ENCODE measurements around the gene KIF23. TPM values are rescaled to one million over a fixed set of nuclear protein-coding genes. Genes with fewer than 3 reads are reported as not detected.

Gene KIF23
- total and polyA plus RNA-seq, 2 donors (not counting 1 experiment from before 2014, with no cell fraction given), result 16.5 to 19.4 TPM

- peak within 1 kb of the TSS; percentile 60 for H2AFZ ChIP-seq (ENCODE audit: low read length)
- H3K4me1 ChIP-seq (ENCODE audit: control insufficient read depth, extremely low read depth, insufficient read depth, low read length), result peaks cover 9% of the 10 kb centered on the region
- H3K36me3 ChIP-seq (ENCODE audit: control insufficient read depth, insufficient read depth, low read length), result peaks cover 4% of the 10 kb centered on the region
- peak; percentile 90 to 96 for DNase-seq (ENCODE audit: low read depth in 2 of 2)
- no peaks in the 10 kb centered on the region for H3K27me3 ChIP-seq (ENCODE audit: control insufficient read depth, insufficient read depth, low read length)
- peak within 1 kb of the TSS; percentile 53 for H3K4me2 ChIP-seq (ENCODE audit: extremely low read depth, insufficient read depth, low read length)
- H4K20me1 ChIP-seq (ENCODE audit: control insufficient read depth, extremely low read depth, insufficient read depth, low read length), result peaks cover 6% of the 10 kb centered on the region
- TF ChIP-seq CTCF (conservative IDR thresholded peaks at IDR 0.05 in 1 of 2, IDR thresholded peaks at IDR 0.05 in 1 of 2; ENCODE audit: low read depth in 1 of 2, low read length in 2 of 2) (no peak), EZH2 (IDR thresholded peaks at IDR 0.05; ENCODE audit: low read length, missing control alignments) (no peak)
- peak within 1 kb of the TSS; percentile 68 for H3K27ac ChIP-seq (ENCODE audit: insufficient read depth, low read length)
- peaks cover 34% of the 10 kb centered on the region for H3K79me2 ChIP-seq (ENCODE audit: control insufficient read depth, insufficient read depth, low read length)
- peak within 1 kb of the TSS; percentile 82 for H3K9ac ChIP-seq (ENCODE audit: insufficient read depth, low read length)
- no peaks in the 10 kb centered on the region for H3K9me3 ChIP-seq (ENCODE audit: control insufficient read depth, insufficient read depth, low read depth, low read length)
- H3K4me3 ChIP-seq (replicated peaks in 1 of 4; ENCODE audit: control extremely low read depth in 1 of 4, insufficient read depth in 1 of 4, low read depth in 3 of 4, low read length in 4 of 4), result peak within 1 kb of the TSS; percentile 71 to 97 (median 81)
These were observed 38.8 kb downstream of the KIF23 start, which contains the start of gene RPLP1 for GRCh38 chr15:69452692-69453521. Gene RPLP1 (plus strand): TSS chr15:69452818. CDS start chr15:69452949, 131 bp downstream.

- peaks cover 34% of the 10 kb centered on the region for H3K79me2 ChIP-seq (ENCODE audit: control insufficient read depth, insufficient read depth, low read length)
- H3K4me1 ChIP-seq (ENCODE audit: control insufficient read depth, extremely low read depth, insufficient read depth, low read length), result peaks cover 9% of the 10 kb centered on the region
- peaks cover 4% of the 10 kb centered on the region for H3K36me3 ChIP-seq (ENCODE audit: control insufficient read depth, insufficient read depth, low read length)
- no peak overlapping the region for H3K27ac ChIP-seq (ENCODE audit: insufficient read depth, low read length)
- H4K20me1 ChIP-seq (ENCODE audit: control insufficient read depth, extremely low read depth, insufficient read depth, low read length), result peaks cover 6% of the 10 kb centered on the region
- H3K9me3 ChIP-seq (ENCODE audit: control insufficient read depth, insufficient read depth, low read depth, low read length), result no peaks in the 10 kb centered on the region
- H3K9ac ChIP-seq (ENCODE audit: insufficient read depth, low read length), result no peak overlapping the region
- H3K4me3 ChIP-seq (replicated peaks in 1 of 4; ENCODE audit: control extremely low read depth in 1 of 4, insufficient read depth in 1 of 4, low read depth in 3 of 4, low read length in 4 of 4), result peak overlapping the region; percentile 71 to 97 (median 81)
- no peak for TF ChIP-seq EZH2 (IDR thresholded peaks at IDR 0.05; ENCODE audit: low read length, missing control alignments)
- TF ChIP-seq CTCF (conservative IDR thresholded peaks at IDR 0.05 in 1 of 2, IDR thresholded peaks at IDR 0.05 in 1 of 2; ENCODE audit: low read depth in 1 of 2, low read length in 2 of 2), result no peak
- H3K27me3 ChIP-seq (ENCODE audit: control insufficient read depth, insufficient read depth, low read length), result no peaks in the 10 kb centered on the region
- H3K4me2 ChIP-seq (ENCODE audit: extremely low read depth, insufficient read depth, low read length), result peak overlapping the region; percentile 95
- H2AFZ ChIP-seq (ENCODE audit: low read length), result no peak overlapping the region
- DNase-seq (ENCODE audit: low read depth in 2 of 2), result no peak
These were observed 40.8 kb downstream of the KIF23 start for GRCh38 chr15:69454953-69455352.

DNA sequence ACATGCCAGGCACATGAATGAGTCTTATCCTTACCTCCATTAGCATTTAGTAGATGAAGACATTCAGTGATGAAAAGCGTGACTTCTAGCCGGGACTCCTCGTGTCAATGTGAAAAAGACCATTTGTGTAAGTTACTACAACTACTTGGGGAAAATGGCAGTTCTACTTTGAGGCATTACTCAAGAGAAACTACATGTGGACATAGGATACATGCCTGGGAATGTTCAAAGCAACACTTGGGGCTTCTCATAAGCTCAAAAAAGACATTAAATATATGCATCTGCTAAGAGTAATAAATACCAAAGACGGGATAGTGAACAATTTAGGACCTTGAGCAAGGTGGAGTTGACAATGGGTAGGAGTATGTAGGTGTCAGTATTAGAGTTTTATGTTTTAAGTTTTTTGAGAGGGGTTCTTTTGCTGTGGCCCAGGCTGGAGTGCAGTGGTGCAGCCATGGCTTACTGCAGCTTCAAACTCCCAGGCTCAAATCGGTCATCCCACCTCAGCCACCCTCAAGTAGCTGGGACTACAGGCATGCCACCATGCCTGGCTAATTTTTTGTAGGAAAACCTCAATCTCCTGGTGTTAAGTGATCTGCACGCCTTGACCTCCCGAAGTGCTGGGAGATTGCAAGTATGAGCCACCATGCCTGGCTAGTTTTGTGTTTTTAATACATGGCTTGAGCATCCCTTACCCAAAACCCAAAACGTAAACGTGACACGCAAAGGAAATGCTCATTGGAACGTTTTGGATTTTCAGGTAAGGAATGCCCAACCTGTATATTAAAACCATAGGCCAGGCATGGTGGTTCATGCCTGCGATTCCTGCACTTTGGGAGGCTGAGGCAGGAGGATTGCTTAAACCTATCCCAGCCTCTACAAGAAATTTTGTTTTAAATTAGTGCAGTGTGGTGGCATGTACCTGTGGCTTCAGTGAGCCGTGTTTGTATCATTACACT is 42.3 kb downstream of the KIF23 start:
- Histone ChIP-seq H3K27ac (ENCODE audit: insufficient read depth, low read length) (no peak overlapping the region), H3K79me2 (ENCODE audit: control insufficient read depth, insufficient read depth, low read length) (peaks cover 34% of the 10 kb centered on the region), H3K4me1 (ENCODE audit: control insufficient read depth, extremely low read depth, insufficient read depth, low read length) (peaks cover 9% of the 10 kb centered on the region), H3K27me3 (ENCODE audit: control insufficient read depth, insufficient read depth, low read length) (no peaks in the 10 kb centered on the region), H3K9me3 (ENCODE audit: control insufficient read depth, insufficient read depth, low read depth, low read length) (no peaks in the 10 kb centered on the region), H4K20me1 (ENCODE audit: control insufficient read depth, extremely low read depth, insufficient read depth, low read length) (peaks cover 6% of the 10 kb centered on the region), H2AFZ (ENCODE audit: low read length) (no peak overlapping the region), H3K9ac (ENCODE audit: insufficient read depth, low read length) (no peak overlapping the region), H3K4me3 (replicated peaks in 1 of 4; ENCODE audit: control extremely low read depth in 1 of 4, insufficient read depth in 1 of 4, low read depth in 3 of 4, low read length in 4 of 4) (no peak overlapping the region), H3K36me3 (ENCODE audit: control insufficient read depth, insufficient read depth, low read length) (peaks cover 4% of the 10 kb centered on the region), H3K4me2 (ENCODE audit: extremely low read depth, insufficient read depth, low read length) (no peak overlapping the region)
- TF ChIP-seq EZH2 (IDR thresholded peaks at IDR 0.05; ENCODE audit: low read length, missing control alignments) (no peak), CTCF (conservative IDR thresholded peaks at IDR 0.05 in 1 of 2, IDR thresholded peaks at IDR 0.05 in 1 of 2; ENCODE audit: low read depth in 1 of 2, low read length in 2 of 2) (no peak)
- DNase-seq (ENCODE audit: low read depth in 2 of 2), result no peak

All from fibroblast of lung (primary cell).